PC-9 (cell line): Measurements from ENCODE around the gene DSCAML1.

Source experiments
- CTCF ChIP-seq: fragments of 200-600 bp; sonication (generic); conservative IDR thresholded peaks from 2 replicates; pipeline ENCODE4 v1.6.1; 2017; ENCODE audit warnings: mixed run types, antibody characterized with exemption, mild to moderate bottlenecking, moderate library complexity
- EZH2 ChIP-seq: fragments of 200-600 bp; sonication (generic); IDR thresholded peaks from 2 replicates; pipeline ENCODE4 v1.8.0; 2017; ENCODE audit warnings: antibody characterized with exemption, low read depth

DNA sequence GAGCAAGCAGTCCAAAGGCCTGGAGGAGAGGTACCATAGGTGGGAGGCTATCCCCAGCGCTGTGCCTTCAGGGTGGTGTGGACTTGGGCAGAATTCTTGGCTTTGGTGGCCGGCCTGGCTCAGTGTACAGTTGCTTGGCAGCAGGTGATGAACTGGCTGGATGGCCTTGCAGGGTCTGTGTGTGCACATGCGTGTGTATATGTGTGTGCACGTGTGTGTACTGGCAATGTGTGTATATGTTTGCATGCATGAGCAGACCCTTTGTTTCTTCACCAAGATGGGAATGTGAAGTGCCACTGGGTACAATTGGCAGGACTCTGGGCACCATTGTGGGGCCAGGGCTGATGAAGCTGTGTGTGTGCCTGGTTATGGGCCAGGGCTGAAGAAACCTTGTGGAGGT is 416.3 kb downstream of the DSCAML1 start:
- TF ChIP-seq EZH2 (no peak), CTCF (no peak)
